ENCODE measurements around the gene TBC1D9. TPM values are rescaled to one million over a fixed set of nuclear protein-coding genes. Genes with fewer than 3 reads are reported as not detected.

TBC1D9 gene
- total RNA-seq, 1 donor from 2014 or later = 76.6 TPM

DNA sequence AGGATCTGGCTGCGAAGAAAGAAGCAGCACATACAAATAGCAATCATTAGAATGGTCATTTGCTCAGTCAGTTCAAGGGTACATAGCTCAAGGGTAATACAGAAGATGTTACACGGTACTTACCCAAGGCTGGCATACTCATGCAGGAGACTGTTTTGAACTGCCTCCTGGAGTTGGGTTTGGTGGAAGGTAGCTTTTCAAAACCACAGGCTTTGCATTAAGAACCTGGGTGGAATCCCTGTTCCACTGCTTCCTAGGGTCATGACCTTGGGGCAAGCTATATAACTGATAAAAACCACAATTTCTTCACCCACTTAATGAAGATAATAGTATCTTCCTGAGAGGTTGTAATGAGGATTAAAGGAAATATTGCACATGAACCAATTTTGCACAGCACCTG, 36.5 kb downstream of the TBC1D9 start:
- no peak for DNase-seq

DNA sequence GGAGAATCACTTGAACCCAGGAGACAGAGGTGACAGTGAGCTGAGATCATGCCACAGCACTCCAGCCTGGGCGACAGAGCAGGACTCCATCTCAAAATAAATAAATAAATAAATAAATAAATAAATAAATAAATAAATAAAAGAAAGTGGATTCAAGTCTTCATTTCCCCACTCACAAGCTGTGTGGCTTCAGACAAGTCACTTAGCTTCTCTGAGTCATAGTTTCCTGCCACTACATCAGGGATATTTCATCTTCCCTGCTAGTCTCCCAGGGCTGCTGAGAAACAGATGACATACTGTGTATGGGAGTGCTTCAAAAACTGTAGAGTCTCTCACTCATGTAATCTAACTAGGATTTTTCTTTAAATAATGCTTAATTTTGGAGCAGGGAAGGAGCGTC, 37.2 kb downstream of the TBC1D9 start:
- peak; percentile 71 for DNase-seq

DNA sequence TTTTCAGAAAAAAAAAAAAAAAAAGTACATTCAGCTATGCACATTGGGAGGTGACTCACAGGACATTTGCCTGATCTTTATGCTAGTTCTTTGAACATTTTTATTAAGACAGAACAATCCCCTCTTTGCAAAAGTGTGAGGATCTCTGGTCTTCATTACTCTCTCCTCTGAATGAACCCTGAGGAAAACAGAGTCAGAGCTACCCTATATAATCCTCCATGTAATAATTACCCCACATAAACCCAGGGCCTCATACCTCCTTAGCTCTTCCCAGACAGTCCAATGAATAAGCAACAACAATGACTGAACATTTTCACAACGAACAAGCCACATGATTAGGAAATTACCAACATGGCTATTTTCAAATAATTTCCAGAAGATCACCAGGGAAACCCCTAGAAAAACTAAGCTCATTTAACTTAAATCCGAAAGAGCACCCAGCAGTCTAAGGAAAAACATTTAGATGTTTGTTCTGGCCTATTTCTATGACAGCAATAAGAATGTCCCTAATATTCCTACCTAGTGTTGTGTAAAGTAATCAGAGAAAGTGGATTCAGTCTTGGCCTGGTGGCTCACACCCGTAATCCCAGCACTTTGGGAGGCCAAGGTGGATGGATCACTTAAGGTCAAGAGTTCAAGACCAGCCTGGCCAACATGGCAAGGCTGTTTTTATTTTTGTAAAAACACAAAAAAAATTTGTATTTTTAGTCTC, 37.8 kb downstream of the TBC1D9 start:
- peak; percentile 68 for DNase-seq

- DNase-seq = peak; percentile 32
Measured at GRCh38 chr4:140717313-140717712, 38.9 kb downstream of the TBC1D9 start.

DNA sequence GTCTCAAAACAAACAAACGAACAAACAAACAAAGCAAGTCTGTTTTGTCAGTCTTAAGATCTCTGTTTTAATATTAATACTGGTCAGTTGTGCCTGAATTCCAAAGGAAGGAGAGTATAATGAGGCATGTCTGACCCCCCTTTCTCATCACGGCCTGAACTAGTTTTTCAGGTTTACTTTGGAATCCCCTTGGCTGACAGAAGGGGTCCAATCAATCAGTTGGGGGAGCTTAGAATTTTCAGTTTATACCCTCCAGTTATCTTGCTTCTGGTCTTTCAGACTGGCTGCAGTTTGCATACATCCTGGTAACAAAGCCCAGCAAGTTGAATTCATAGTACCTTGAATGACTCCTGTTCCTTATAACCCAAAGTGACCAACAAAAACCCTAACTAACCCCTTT, 41.1 kb downstream of the TBC1D9 start:
- no peak for DNase-seq

DNA sequence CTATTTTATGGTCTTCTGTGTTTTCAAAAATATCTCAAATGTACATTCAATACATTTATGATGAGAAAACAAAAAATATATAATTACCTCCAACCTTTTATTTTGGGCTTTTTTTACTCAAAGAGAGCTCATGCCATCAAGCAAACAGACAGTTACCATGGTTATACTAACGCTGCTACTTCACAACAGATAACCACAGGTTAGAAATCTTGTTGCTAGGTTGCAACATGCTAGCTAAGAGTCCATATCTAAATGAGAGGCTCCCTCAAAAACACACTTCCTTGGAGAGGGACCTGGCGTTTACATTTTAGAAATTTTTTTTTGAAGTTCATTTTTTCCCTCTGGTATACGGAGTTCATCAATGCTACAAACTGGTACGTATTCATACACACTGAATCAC, 44.3 kb downstream of the TBC1D9 start:
- DNase-seq = no peak

DNA sequence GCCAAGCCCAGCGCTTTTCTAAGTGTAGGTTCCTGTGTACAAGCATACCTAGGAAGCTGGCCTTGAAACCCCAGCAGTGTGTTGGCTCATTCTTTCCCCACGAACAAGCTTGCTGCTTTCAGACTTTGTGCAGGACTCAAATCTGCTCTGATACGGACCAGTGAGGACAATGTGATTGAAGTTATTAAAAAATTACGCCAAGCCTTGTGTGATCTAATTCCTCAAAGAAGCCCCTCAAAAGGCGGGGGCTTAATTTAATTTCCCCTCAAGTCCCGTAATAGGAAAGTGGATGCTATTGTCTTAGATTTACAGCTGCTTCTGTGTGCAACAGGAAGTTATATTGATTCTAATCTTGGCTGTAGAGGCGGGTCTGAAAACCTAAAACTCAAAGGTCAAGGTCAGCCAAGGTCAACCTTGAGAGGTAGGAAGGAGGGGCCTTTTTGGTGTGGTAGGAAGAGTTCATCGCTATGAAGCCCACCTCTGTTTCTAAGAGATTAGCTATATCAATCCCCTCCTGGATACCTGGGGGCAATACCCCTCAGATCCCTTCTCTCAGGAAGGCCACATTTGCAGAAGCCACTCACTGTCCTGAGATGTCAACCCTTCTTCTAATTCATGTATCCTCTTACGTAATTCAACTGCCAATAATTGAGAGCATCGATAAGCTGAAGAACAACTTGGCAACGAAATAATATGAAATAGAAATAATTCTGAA, 45.1 kb downstream of the TBC1D9 start:
- no peak for DNase-seq

- DNase-seq = no peak
Measured at GRCh38 chr4:140707325-140707724, 48.9 kb downstream of the TBC1D9 start.

GRCh38 chr4:140706665-140707064, 49.5 kb downstream of the TBC1D9 start:
- DNase-seq = no peak

DNA sequence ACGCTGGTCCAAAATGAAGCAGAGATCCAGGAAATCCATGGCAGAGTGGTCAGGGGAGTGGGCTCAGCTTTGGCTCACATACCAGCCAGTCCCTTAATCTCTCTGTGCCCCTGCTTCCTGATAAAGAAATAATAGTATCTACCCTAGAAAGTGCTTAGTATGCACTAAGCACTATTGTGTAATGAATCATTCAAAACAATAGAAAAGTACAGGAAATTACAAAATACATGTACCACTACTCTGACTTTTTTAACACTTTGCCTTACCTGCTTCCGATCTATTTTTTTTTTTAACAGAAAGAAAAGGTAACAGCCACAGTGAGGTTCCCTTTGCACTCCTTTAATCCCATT, 49.9 kb downstream of the TBC1D9 start:
- DNase-seq = peak; percentile 44

DNA sequence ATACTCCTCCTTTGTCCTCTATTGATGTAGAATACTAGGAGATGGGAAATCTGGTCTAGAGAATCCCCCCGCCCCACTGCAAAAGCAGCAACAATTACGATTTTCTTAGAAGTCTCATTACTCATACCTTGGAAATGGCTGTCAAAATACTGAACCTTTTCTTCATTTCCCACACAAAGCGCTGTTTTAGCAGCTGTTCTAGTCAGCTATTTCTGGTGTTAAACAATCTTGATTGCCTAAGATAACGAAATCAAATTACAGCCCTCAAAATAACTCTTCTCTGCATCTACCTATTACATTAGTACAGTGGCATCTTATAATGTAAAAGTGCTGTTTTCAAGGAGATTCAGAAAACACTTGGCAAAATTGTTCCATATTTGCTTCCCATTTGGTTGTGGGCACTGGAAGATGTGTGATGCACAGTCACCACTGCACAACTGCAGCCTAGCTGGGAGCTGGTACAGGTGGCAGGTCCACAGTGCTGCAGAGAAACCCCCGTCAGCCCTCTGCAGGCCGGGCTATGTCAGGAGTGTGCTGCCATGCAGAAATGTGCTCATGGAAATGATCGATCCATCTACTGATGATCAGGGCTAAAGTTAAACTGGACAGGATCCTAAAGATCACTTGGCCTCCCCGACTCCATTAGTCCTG, 50.4 kb downstream of the TBC1D9 start:
- peak; percentile 28 for DNase-seq

DNA sequence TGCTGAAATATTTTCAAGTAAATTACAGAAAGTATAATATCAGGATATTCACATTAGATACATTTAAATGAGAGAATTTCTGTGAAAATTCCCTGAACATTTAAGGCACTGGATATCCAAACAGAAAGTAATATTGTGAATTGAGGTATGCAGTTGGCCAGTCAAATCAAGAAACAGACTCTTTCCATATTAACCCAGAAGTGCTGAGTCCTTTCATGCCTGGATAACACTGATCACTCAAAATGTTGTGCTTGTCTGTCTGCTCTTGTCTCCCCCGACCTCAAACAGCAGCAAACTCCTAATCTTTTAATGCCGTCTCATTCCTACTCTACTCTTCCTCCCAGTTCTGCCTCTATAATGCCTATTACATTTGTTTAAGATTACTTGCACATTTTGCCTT, 51.2 kb downstream of the TBC1D9 start:
- no peak for DNase-seq

DNA sequence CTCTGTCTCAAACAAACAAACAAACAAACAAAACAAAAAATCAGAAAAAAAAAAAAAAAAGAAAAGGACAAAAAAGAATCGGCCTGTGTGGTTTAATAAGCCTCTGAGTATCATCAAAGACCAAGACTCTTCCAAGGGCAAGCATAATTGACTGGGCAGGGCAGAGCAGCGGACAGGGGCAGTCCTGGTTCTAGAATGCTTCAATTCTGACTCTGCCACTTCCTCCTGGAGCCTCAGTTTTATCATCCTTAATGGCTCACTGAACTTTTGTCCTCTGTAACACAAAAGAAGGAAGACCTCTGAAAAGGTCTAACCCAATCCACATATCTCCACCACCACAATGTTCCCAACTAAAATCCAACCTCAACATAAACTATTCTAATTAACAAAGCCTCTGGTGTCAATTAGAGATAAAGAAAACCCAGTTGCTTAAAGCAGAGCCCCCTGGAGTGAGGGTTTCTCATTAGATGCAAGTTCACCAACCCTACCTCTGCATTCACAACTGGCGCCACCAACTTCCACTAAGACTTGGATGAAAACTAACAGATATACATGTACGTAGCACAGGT, 51.7 kb downstream of the TBC1D9 start:
- DNase-seq = no peak

- no peak for DNase-seq
Measured at GRCh38 chr4:140703463-140703862, 52.7 kb downstream of the TBC1D9 start.

DNA sequence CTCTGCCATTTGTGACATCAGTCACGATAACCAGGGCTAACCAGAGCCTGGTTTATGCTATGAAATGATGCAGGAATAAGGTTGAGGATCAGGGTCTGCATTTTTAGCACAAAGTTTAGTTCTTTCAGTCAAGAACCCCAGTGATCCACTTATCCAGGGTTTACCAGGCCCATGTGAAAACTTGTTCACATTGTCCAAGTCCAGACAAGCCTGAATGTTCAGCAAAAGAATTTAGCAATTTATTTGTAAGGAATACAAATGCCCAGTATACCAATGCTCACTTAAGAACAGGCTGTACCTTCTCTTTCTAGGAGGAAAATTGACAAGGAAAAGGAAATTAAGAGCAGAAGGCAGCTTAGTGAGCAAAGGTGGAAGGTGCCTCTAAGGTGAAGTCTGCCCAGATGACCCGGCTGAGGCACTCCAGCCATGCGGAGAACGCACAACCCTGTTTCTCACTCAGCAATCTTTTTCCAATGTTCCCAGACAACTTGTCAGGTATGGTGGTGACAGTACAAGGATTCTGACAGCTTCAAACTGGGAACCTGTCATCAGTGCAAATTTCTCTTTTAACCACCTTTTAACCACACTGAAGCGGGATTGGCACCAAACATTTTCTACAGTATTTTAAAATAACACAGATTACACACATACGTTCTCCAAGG, 54.0 kb downstream of the TBC1D9 start:
- no peak for DNase-seq

- no peak for DNase-seq
Measured at GRCh38 chr4:140701071-140701470, 55.1 kb downstream of the TBC1D9 start.

DNA sequence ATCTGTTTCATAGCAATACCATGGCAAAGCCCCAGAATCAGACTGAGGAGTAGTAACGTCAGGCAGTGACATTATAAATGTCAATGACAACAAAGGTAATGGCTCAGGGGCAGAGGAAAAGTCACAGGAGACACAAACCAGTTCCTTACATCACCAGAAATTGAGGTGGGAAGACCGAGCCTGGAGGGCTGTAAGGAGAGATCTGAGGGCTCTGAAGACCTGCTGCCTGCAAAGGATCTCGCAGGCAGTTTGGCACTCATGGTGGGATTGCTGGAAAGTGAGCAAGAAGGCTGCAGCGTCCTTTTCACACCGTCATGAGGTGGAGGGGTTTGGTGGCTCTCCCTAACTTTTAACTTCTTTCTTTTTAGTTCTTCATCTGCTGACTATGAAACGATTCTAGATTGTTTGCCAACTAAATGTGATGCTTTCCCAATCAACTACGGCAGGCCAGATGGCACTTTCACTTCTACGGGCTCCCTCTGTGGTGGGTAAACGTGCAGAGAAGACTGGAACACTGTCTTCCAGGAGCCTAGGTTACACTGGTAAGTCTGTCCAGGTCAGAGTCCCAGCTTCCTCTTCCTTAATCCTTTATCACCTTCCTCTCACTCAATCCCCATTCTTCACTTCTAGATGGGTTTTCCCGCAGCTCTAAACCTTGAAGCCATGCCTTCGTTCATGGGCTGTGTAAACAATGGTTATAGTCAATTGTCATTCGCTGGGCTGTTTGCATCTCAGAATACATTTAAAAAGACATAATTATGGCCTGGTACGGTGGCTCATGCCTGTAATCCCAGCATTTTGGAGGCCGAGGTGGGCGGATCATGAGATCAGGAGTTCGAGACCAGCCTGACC, 58.2 kb downstream of the TBC1D9 start:
- no peak for DNase-seq

- no peak for DNase-seq
Measured at GRCh38 chr4:140695483-140695882, 60.7 kb downstream of the TBC1D9 start.

GRCh38 chr4:140693562-140693961, 62.6 kb downstream of the TBC1D9 start:
- DNase-seq = no peak

GRCh38 chr4:140691369-140691768, 64.8 kb downstream of the TBC1D9 start:
- DNase-seq = peak; percentile 73

GRCh38 chr4:140690093-140690492, 66.1 kb downstream of the TBC1D9 start:
- DNase-seq = no peak

DNA sequence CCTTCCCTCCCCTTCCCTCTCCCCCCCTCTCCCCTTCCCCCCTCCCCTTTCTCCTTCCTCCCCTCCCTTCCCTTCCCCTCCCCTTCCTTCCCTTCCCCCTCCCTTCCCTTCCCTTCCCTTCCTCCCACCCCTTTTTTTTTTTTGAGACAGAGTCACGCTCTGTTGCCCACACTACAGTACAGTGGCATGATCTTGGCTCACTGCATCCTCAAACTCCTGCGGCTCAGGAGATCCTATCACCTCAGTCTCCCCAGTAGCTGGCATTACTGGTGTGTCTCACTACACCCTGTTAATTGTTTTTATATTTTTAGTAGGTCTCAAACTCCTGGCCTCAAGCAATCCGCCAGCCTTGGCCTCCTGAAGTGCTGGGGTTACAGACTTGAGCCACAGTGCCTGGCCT, 66.6 kb downstream of the TBC1D9 start:
- no peak for DNase-seq

Data from dermis blood vessel endothelial cell (primary cell).